Measurements from ENCODE around the gene FAU.
"Not testable (repeated sequence)": the region's sequence is repeated elsewhere in the genome, so short reads cannot be mapped to it uniquely, and the experiment has no call there.

Gene FAU

DNA sequence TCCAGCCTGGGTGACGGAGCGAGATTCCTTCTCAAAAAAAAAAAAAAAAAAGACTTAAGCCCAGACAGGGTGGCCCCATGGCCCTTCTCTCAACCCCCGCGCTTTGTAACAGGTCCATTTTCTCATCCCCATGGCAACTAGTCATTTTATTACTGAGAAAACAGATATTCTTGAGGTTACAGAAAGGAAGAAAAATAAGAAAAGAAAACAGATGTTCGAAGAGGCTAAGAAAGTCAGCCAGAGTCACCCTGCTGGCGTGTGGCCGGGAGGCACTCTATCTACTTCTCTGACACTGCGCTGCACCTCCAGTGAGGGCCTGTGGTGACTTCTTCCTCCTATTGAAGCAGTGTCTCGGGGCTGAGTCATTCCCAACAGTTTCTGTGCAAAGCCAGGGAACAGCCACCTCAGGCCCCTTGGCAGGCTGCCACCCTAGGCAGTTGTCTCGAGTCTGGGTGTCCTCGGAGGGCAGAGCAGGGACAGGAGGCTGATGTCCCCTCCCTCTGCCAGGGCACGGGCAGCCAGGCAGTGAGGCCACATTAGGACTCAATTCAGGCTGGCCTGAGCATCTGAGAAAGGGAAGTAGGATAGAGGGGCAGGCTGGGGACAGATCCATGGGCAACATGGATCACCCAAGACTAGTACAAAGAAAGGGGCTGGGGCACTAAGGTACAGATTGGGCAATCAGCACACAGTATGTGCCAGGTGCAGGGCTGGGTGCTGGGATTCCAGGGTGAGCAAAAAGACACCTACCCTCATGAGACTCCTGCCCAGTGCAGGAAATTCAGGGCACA is 28.8 kb upstream of the FAU start (continued):
- no peak for TF ChIP-seq ZNF76 (tag by site-specific recombination; IDR thresholded peaks at IDR 0.05; ENCODE audit: borderline replicate concordance, low read depth)
- TF ChIP-seq ZSCAN23 (tag by site-specific recombination; IDR thresholded peaks at IDR 0.05) = no peak

GRCh38 chr11:65150131-65150508 is 28.2 kb upstream of the FAU start:
- H3K4me3 ChIP-seq (ENCODE audit: low read depth, low read length); H3K4me1 ChIP-seq (ENCODE audit: control insufficient read depth, insufficient read depth, low read length); POLR2A ChIA-PET; H3K9me3 ChIP-seq (ENCODE audit: control insufficient read depth, insufficient read depth, low read depth, low read length); CTCF ChIA-PET; H3K36me3 ChIP-seq (ENCODE audit: control insufficient read depth in 2 of 2, insufficient read depth in 1 of 2, low read length in 2 of 2); H3K27ac ChIP-seq (ENCODE audit: extremely low read depth, low read depth, low read length): not testable (repeated sequence)

DNA sequence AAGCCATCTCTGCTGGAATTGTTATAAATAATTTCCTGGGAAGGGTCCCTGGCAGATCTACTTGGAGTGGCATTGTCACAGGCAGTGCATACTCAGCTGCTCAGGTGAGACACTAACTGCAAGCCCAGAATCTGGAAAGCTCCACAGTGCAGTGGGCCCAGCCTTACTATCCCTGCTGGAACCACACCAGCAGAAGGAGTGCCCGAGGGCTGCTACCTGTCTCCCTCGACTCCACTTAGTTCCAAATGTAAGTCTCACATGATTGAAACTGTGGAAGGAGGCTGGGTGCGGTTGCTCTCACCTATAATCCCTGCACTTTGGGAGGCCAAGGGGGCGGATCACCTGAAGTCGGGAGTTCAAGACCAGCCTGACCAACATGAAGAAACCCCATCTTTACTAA is 26.7 kb upstream of the FAU start:
- TF ChIP-seq ZSCAN30 (tag by site-specific recombination; IDR thresholded peaks at IDR 0.05) (no peak), ZNF596 (tag by site-specific recombination; IDR thresholded peaks at IDR 0.05) (no peak), SP7 (tag by site-specific recombination; IDR thresholded peaks at IDR 0.05) (no peak)
- H3K4me3 ChIP-seq (ENCODE audit: low read depth, low read length) = no peak overlapping the region
- no peaks in the 10 kb centered on the region for H3K36me3 ChIP-seq (ENCODE audit: control insufficient read depth in 2 of 2, insufficient read depth in 1 of 2, low read length in 2 of 2)
- no peak overlapping the region for H3K27ac ChIP-seq (ENCODE audit: extremely low read depth, low read depth, low read length)
- ChIA-PET CTCF (interaction anchor here (0.9 kb wide), 1 partner anchor 12 kb away, joined by 4 read pairs; no protein-coding TSS in a partner anchor), POLR2A (interaction anchor here (0.6 kb wide), 1 partner anchor 12 kb away, joined by 3 read pairs; no protein-coding TSS in a partner anchor)
- H3K4me1 ChIP-seq (ENCODE audit: control insufficient read depth, insufficient read depth, low read length) = no peaks in the 10 kb centered on the region
- no peaks in the 10 kb centered on the region for H3K9me3 ChIP-seq (ENCODE audit: control insufficient read depth, insufficient read depth, low read depth, low read length)

GRCh38 chr11:65147352-65148075 is 25.6 kb upstream of the FAU start:
- H3K27ac ChIP-seq (ENCODE audit: extremely low read depth, low read depth, low read length) = no peak overlapping the region
- CTCF ChIA-PET = interaction anchor here (0.9 to 1.8 kb wide), 2 partner anchors 12 to 18 kb away, joined by 3 to 7 read pairs; no protein-coding TSS in a partner anchor
- no peak overlapping the region for H3K4me3 ChIP-seq (ENCODE audit: low read depth, low read length)
- no peaks in the 10 kb centered on the region for H3K4me1 ChIP-seq (ENCODE audit: control insufficient read depth, insufficient read depth, low read length)
- H3K36me3 ChIP-seq (ENCODE audit: control insufficient read depth in 2 of 2, insufficient read depth in 1 of 2, low read length in 2 of 2) = no peaks in the 10 kb centered on the region
- H3K9me3 ChIP-seq (ENCODE audit: control insufficient read depth, insufficient read depth, low read depth, low read length) = no peaks in the 10 kb centered on the region
- POLR2A ChIA-PET = interaction anchor here (0.7 to 1.7 kb wide), 3 partner anchors 10 to 141 kb away, joined by 3 to 4 read pairs (median 3); no protein-coding TSS in a partner anchor
- TF ChIP-seq ZBTB7A (tag by site-specific recombination; IDR thresholded peaks at IDR 0.05; ENCODE audit: low read depth) (no peak), ZNF140 (tag by site-specific recombination; IDR thresholded peaks at IDR 0.05) (peak; percentile 17; the same call in 1 of the 2 replicates), ZFP41 (tag by site-specific recombination; IDR thresholded peaks at IDR 0.05; ENCODE audit: borderline replicate concordance) (no peak), ZNF610 (tag by site-specific recombination; IDR thresholded peaks at IDR 0.05; ENCODE audit: borderline replicate concordance) (no peak), ZNF24 (tag by site-specific recombination; IDR thresholded peaks at IDR 0.05) (no peak), ZNF558 (tag by site-specific recombination; IDR thresholded peaks at IDR 0.05) (peak; percentile 42; the same call in 1 of the 2 replicates), OVOL3 (tag by site-specific recombination; IDR thresholded peaks at IDR 0.05) (no peak), GLI2 (tag by site-specific recombination; IDR thresholded peaks at IDR 0.05; ENCODE audit: borderline replicate concordance, low read depth) (no peak), ZNF623 (tag by site-specific recombination; IDR thresholded peaks at IDR 0.05) (peak; percentile 64), ZNF629 (tag by site-specific recombination; IDR thresholded peaks at IDR 0.05) (peak; percentile 32; the same call in 1 of the 2 replicates), AEBP2 (tag by site-specific recombination; IDR thresholded peaks at IDR 0.05; ENCODE audit: borderline replicate concordance) (no peak), ZNF274 (IDR thresholded peaks at IDR 0.05; ENCODE audit: low read length) (no peak), ZNF274 (tag by site-specific recombination; IDR thresholded peaks at IDR 0.05; ENCODE audit: borderline replicate concordance) (no peak), REST (tag by site-specific recombination; IDR thresholded peaks at IDR 0.05) (peak; percentile 32; the same call in 1 of the 2 replicates)

Measured in HEK293 (cell line).